DOHH2 (cell line): ENCODE results near the gene CYP11A1.

Experiments used
- CTCF ChIP-seq: fragments of 200-600 bp; sonication (generic); IDR thresholded peaks from one replicate; pipeline ENCODE4 v1.5.1; 2014; ENCODE audit warnings: antibody characterized with exemption, mild to moderate bottlenecking, low read depth, low read length; ENCODE audit not compliant: poor library complexity, severe bottlenecking
- EZH2phosphoT487 ChIP-seq: fragments of 200-600 bp; sonication (generic); IDR thresholded peaks from 2 replicates; pipeline ENCODE4 v1.6.1; 2017; ENCODE audit warnings: borderline replicate concordance, mild to moderate bottlenecking, antibody characterized with exemption, low read length, moderate library complexity, mixed read lengths

GRCh38 chr15:74302821-74303359 is 64.6 kb downstream of the CYP11A1 start:
- TF ChIP-seq CTCF (peak; percentile 65), EZH2phosphoT487 (no peak)
